ENCODE results near the gene NEMP1. TPM values are rescaled to one million over a fixed set of nuclear protein-coding genes. Genes with fewer than 3 reads are reported as not detected.
A peak's percentile ranks its signal among the peaks of the same experiment; 100 is the strongest.
"Not testable (repeated sequence)": the region's sequence is repeated elsewhere in the genome, so short reads cannot be mapped to it uniquely, and the experiment has no call there.

The NEMP1 gene
- total RNA-seq, 2 experiments from 2014 or later, result 7.2 to 9.9 TPM

- H3K27ac ChIP-seq (ENCODE audit: low read depth in 1 of 2, low read length in 2 of 2), result no peak overlapping the region
- Mint-ChIP-seq H3K4me1 (ENCODE audit: low read depth) (peaks cover 75% of the 10 kb centered on the region), H3K9me3 (no peaks in the 10 kb centered on the region), H3K36me3 (ENCODE audit: low read depth) (no peaks in the 10 kb centered on the region), H3K27me3 (no peaks in the 10 kb centered on the region), H3K27ac (peak overlapping the region; percentile 50), H3K4me3 (no peak overlapping the region)
- no peak for DNase-seq
- ATAC-seq (ENCODE audit: poor library complexity), result no peak
- H3K4me1 ChIP-seq (ENCODE audit: insufficient read depth, low read length), result peaks cover 43% of the 10 kb centered on the region
- ChIA-PET CTCF (interaction anchor here (1.0 to 2.2 kb wide), 2 partner anchors 11 to 31 kb away, joined by 3 to 7 read pairs; partner anchors contain the start of gene TAC3), POLR2A (interaction anchor here (0.7 to 2.1 kb wide), 5 partner anchors 9 to 84 kb away, joined by 3 to 5 read pairs (median 4); partner anchors contain the start of genes NEMP1 and STAT6)
- no peaks in the 10 kb centered on the region for H3K9me3 ChIP-seq (ENCODE audit: control insufficient read depth in 1 of 2, insufficient read depth in 1 of 2, low read length in 2 of 2)
- no peak for TF ChIP-seq CTCF (IDR thresholded peaks at IDR 0.05)
- no peak overlapping the region for H3K4me3 ChIP-seq (ENCODE audit: low read length)
- intact Hi-C loops (cut with DNase I, micrococcal nuclease), result no loop called here
- no peaks in the 10 kb centered on the region for H3K27me3 ChIP-seq (ENCODE audit: control insufficient read depth in 1 of 2, insufficient read depth in 2 of 2, low read length in 2 of 2)
- no peaks in the 10 kb centered on the region for H3K36me3 ChIP-seq (ENCODE audit: insufficient read depth, low read length)
Observed at GRCh38 chr12:57027805-57028153, 50.8 kb downstream of the NEMP1 start.

GRCh38 chr12:57027011-57027804 is 51.4 kb downstream of the NEMP1 start:
- no peaks in the 10 kb centered on the region for H3K9me3 ChIP-seq (ENCODE audit: control insufficient read depth in 1 of 2, insufficient read depth in 1 of 2, low read length in 2 of 2)
- peaks cover 43% of the 10 kb centered on the region for H3K4me1 ChIP-seq (ENCODE audit: insufficient read depth, low read length)
- H3K4me1 Mint-ChIP-seq (ENCODE audit: low read depth), result peaks cover 72% of the 10 kb centered on the region
- no peak for TF ChIP-seq CTCF (IDR thresholded peaks at IDR 0.05)
- H3K27me3 ChIP-seq (ENCODE audit: control insufficient read depth in 1 of 2, insufficient read depth in 2 of 2, low read length in 2 of 2), result no peaks in the 10 kb centered on the region
- no peaks in the 10 kb centered on the region for H3K36me3 ChIP-seq (ENCODE audit: insufficient read depth, low read length)
- ATAC-seq (ENCODE audit: poor library complexity) (peak; percentile 39), DNase-seq (peak in 1 of 14 experiments; percentile 39)
- H3K27me3 Mint-ChIP-seq, result no peaks in the 10 kb centered on the region
- H3K27ac ChIP-seq (ENCODE audit: low read depth in 1 of 2, low read length in 2 of 2), result no peak overlapping the region
- H3K27ac Mint-ChIP-seq, result peak overlapping the region; percentile 50
- H3K9me3 Mint-ChIP-seq, result no peaks in the 10 kb centered on the region
- intact Hi-C loops (cut with DNase I, micrococcal nuclease), result no loop called here
- POLR2A ChIA-PET, result interaction anchor here (0.6 to 2.1 kb wide), 6 partner anchors 8 to 116 kb away, joined by 3 to 5 read pairs (median 4); partner anchors contain the start of genes NEMP1 and STAT6
- no peak overlapping the region for H3K4me3 Mint-ChIP-seq
- H3K4me3 ChIP-seq (ENCODE audit: low read length), result no peak overlapping the region
- CTCF ChIA-PET, result interaction anchor here (1.0 to 2.2 kb wide), 2 partner anchors 11 to 32 kb away, joined by 3 to 7 read pairs; partner anchors contain the start of gene TAC3
- H3K36me3 Mint-ChIP-seq (ENCODE audit: low read depth), result no peaks in the 10 kb centered on the region

- no peaks in the 10 kb centered on the region for H3K9me3 ChIP-seq (ENCODE audit: control insufficient read depth in 1 of 2, insufficient read depth in 1 of 2, low read length in 2 of 2)
- Mint-ChIP-seq H3K4me3 (no peak overlapping the region), H3K27me3 (no peaks in the 10 kb centered on the region), H3K27ac (no peak overlapping the region), H3K9me3 (no peaks in the 10 kb centered on the region), H3K4me1 (ENCODE audit: low read depth) (peaks cover 59% of the 10 kb centered on the region), H3K36me3 (ENCODE audit: low read depth) (no peaks in the 10 kb centered on the region)
- DNase-seq (no peak), ATAC-seq (ENCODE audit: poor library complexity) (no peak)
- H3K4me1 ChIP-seq (ENCODE audit: insufficient read depth, low read length), result peaks cover 29% of the 10 kb centered on the region
- no peak overlapping the region for H3K4me3 ChIP-seq (ENCODE audit: low read length)
- POLR2A ChIA-PET, result interaction anchor here (1.1 kb wide), 1 partner anchor 24 kb away, joined by 3 read pairs; no protein-coding TSS in a partner anchor
- H3K36me3 ChIP-seq (ENCODE audit: insufficient read depth, low read length), result no peaks in the 10 kb centered on the region
- H3K27me3 ChIP-seq (ENCODE audit: control insufficient read depth in 1 of 2, insufficient read depth in 2 of 2, low read length in 2 of 2), result no peaks in the 10 kb centered on the region
- no peak overlapping the region for H3K27ac ChIP-seq (ENCODE audit: low read depth in 1 of 2, low read length in 2 of 2)
- CTCF ChIA-PET, result interaction anchor here (1.2 kb wide), 1 partner anchor 23 kb away, joined by 5 read pairs; no protein-coding TSS in a partner anchor
- no peak for TF ChIP-seq CTCF (IDR thresholded peaks at IDR 0.05)
- intact Hi-C loops (cut with DNase I, micrococcal nuclease), result no loop called here
Observed at GRCh38 chr12:57025196-57025595, 53.4 kb downstream of the NEMP1 start.

- peak overlapping the region; percentile 14 for H3K27ac Mint-ChIP-seq
- H3K27ac ChIP-seq (ENCODE audit: low read depth in 1 of 2, low read length in 2 of 2); DNase-seq; H3K36me3 Mint-ChIP-seq (ENCODE audit: low read depth); H3K4me3 Mint-ChIP-seq; intact Hi-C loops (cut with DNase I, micrococcal nuclease); ATAC-seq (ENCODE audit: poor library complexity); H3K9me3 ChIP-seq (ENCODE audit: control insufficient read depth in 1 of 2, insufficient read depth in 1 of 2, low read length in 2 of 2); H3K36me3 ChIP-seq (ENCODE audit: insufficient read depth, low read length); H3K9me3 Mint-ChIP-seq; H3K27me3 ChIP-seq (ENCODE audit: control insufficient read depth in 1 of 2, insufficient read depth in 2 of 2, low read length in 2 of 2); H3K4me3 ChIP-seq (ENCODE audit: low read length); H3K27me3 Mint-ChIP-seq: not testable (repeated sequence)
- H3K4me1 ChIP-seq (ENCODE audit: insufficient read depth, low read length), result peaks cover 22% of the 10 kb centered on the region
- CTCF ChIA-PET, result interaction anchor here (1.4 kb wide), 1 partner anchor 14 kb away, joined by 4 read pairs; no protein-coding TSS in a partner anchor
- peaks cover 58% of the 10 kb centered on the region for H3K4me1 Mint-ChIP-seq (ENCODE audit: low read depth)
- POLR2A ChIA-PET, result interaction anchor here (1.2 to 1.4 kb wide), 2 partner anchors 9 to 36 kb away, joined by 3 read pairs; no protein-coding TSS in a partner anchor
Observed at GRCh38 chr12:57022324-57022723, 56.3 kb downstream of the NEMP1 start.
